Aorta (tissue), 5 donors: ENCODE data around the gene KRTAP29-1. TPM values are rescaled to one million over a fixed set of nuclear protein-coding genes. Genes with fewer than 3 reads are reported as not detected.
A peak's percentile ranks its signal among the peaks of the same experiment; 100 is the strongest.
"Not testable (repeated sequence)": the region's sequence is repeated elsewhere in the genome, so short reads cannot be mapped to it uniquely, and the experiment has no call there.

Experiments used
- ATAC-seq: fragments of 200-7000 bp; cut with Tn5 transposase; one replicate; pipeline ENCODE4 v1.9.1; 2022; ENCODE audit warnings: moderate library complexity; ENCODE audit not compliant: low FRiP score
- DNase-seq, 2 donors: peaks; one replicate each; pipeline ENCODE4 v3.0.0-alpha.2; 2020
- H3K27ac ChIP-seq, 2 donors: one replicate each; pipeline ENCODE4 v1.5.1; 2013; ENCODE audit warnings: low read length in 2 of 2, mild to moderate bottlenecking in 2 of 2, moderate library complexity in 2 of 2, control low read depth in 1 of 2, inconsistent platforms in 1 of 2, low read depth in 1 of 2
- H3K27me3 ChIP-seq, 2 donors: one replicate each; pipeline ENCODE4 v1.6.1; 2013; ENCODE audit warnings: control low read depth in 1 of 2, low read length in 1 of 2, mild to moderate bottlenecking in 1 of 2, moderate library complexity in 1 of 2; ENCODE audit not compliant: insufficient read depth in 2 of 2, control insufficient read depth in 1 of 2
- H3K36me3 ChIP-seq, 2 donors: one replicate each; pipeline ENCODE4 v1.6.1; 2013; ENCODE audit warnings: control low read depth in 1 of 2, low read length in 1 of 2, mild to moderate bottlenecking in 1 of 2; ENCODE audit not compliant: insufficient read depth in 2 of 2, control insufficient read depth in 1 of 2
- H3K4me1 ChIP-seq, 2 donors: one replicate each; pipeline ENCODE4 v1.6.1; 2013; ENCODE audit warnings: low read length in 2 of 2, control low read depth in 1 of 2, mild to moderate bottlenecking in 1 of 2, moderate library complexity in 1 of 2; ENCODE audit not compliant: insufficient read depth in 2 of 2, control insufficient read depth in 1 of 2
- H3K4me3 ChIP-seq, 2 donors: one replicate each; pipeline ENCODE4 v1.5.1; 2013; ENCODE audit warnings: low read length in 2 of 2, control low read depth in 1 of 2, mild to moderate bottlenecking in 1 of 2
- H3K9me3 ChIP-seq: one replicate; pipeline ENCODE4 v1.6.1; 2013; ENCODE audit warnings: mild to moderate bottlenecking, low read length; ENCODE audit not compliant: control insufficient read depth
- WGBS, 2 donors: extraction: QIAGEN DNeasy Blood & Tissue Kit; methylation state at CpG; one replicate each; pipeline ENCODE4 v1.1.7; 2013; 5-methylcytosine and 5-hydroxymethylcytosine counted together
- intact Hi-C, 2 donors: fragments of 100-400 bp; cut with DNase I; formaldehyde crosslinking; loops; one replicate each; pipeline versions ENCODE4 v1.14.2 to v1.15.0; 2022
- long read RNA-seq, 2 donors: library from polyadenylated mRNA; unstranded; transcript quantifications; one replicate each; pipeline ENCODE4 v2.0.0, GENCODE V29; 2020 to 2021
- polyA plus RNA-seq, 2 donors: library from polyadenylated mRNA; stranded (reverse); fragments of 200-250 nt; gene quantifications; one replicate each; pipeline ENCODE4 v1.2.3, GENCODE V29; 2013
- total RNA-seq, 2 donors: library from RNA; stranded (reverse); fragmentation: NEBNext Ultra II Directional; extraction: Animal tissue kit (Norgen Biotek cat#: 25700); gene quantifications; one replicate each; pipeline ENCODE4 v1.2.1, GENCODE V29; 2021
- donor health status: healthy with polysubstance abuse.
- donor health status: Bipolar disorder and iron deficiency.
- donor health status: DM: no; HTN: no; CAD: no.
- donor health status: DM: no; HTN: no; CAD: no.
- donor health status: DM: yes; HTN: yes; CAD: no.

KRTAP29-1 gene
- total RNA-seq (not detected), polyA plus RNA-seq (not detected)
- long read RNA-seq, donor 1 = 0 reads
- long read RNA-seq, donor 2 = 0 reads

GRCh38 chr17:41301916-41302901 lies at the start of gene KRTAP29-1:
TSS of gene KRTAP29-1 (minus strand) at chr17:41302851. CDS start at chr17:41302851, 0 bp downstream.
- WGBS, 2 donors = 12 to 13% methylated on average over 11 of the region's 11 CpGs
- no peak for ATAC-seq
- no peaks in the 10 kb centered on the region for H3K4me1 ChIP-seq

GRCh38 chr17:41351177-41351576 lies 48.5 kb upstream of the KRTAP29-1 start:
- intact Hi-C loops = no loop called here
- no peak overlapping the region for H3K27ac ChIP-seq
- no peaks in the 10 kb centered on the region for H3K36me3 ChIP-seq
- no peaks in the 10 kb centered on the region for H3K9me3 ChIP-seq
- no peaks in the 10 kb centered on the region for H3K4me1 ChIP-seq
- no peaks in the 10 kb centered on the region for H3K27me3 ChIP-seq
- H3K4me3 ChIP-seq = no peak overlapping the region
- ATAC-seq (no peak), DNase-seq (no peak)
- 78 to 81% methylated on average over 2 of the region's 2 CpGs for WGBS, 2 donors

More at GRCh38 chr17:41301916-41302901, at the start of gene KRTAP29-1:
- Histone ChIP-seq H3K27ac (no peak within 1 kb of the TSS), H3K4me3 (no peak within 1 kb of the TSS), H3K9me3 (no peaks in the 10 kb centered on the region), H3K36me3 (no peaks in the 10 kb centered on the region), H3K27me3 (no peaks in the 10 kb centered on the region)
- DNase-seq = no peak
- intact Hi-C loops = no loop called here

GRCh38 chr17:41350381-41350878 lies 47.8 kb upstream of the KRTAP29-1 start, which contains the start of gene KRT33A:
TSS of gene KRT33A (minus strand) at chr17:41350828. CDS start at chr17:41350767, 61 bp downstream.
- intact Hi-C loops = not testable (repeated sequence)

GRCh38 chr17:41347869-41348760 lies 45.5 kb upstream of the KRTAP29-1 start:
- WGBS, 2 donors = 83 to 85% methylated on average over 7 of the region's 7 CpGs
- no peaks in the 10 kb centered on the region for H3K36me3 ChIP-seq
- DNase-seq (no peak), ATAC-seq (no peak)
- no peak overlapping the region for H3K4me3 ChIP-seq
- H3K27ac ChIP-seq = no peak overlapping the region
- intact Hi-C loops = no loop called here
- no peaks in the 10 kb centered on the region for H3K27me3 ChIP-seq
- no peaks in the 10 kb centered on the region for H3K4me1 ChIP-seq
- no peaks in the 10 kb centered on the region for H3K9me3 ChIP-seq

More at GRCh38 chr17:41350381-41350878, 47.8 kb upstream of the KRTAP29-1 start, which contains the start of gene KRT33A:
- H3K4me1 ChIP-seq, H3K36me3 ChIP-seq, H3K4me3 ChIP-seq, DNase-seq, H3K9me3 ChIP-seq, H3K27ac ChIP-seq, H3K27me3 ChIP-seq: not testable (repeated sequence)
- 86 to 92% methylated on average over 16 of the region's 16 CpGs for WGBS, 2 donors
- peak; percentile 38 for ATAC-seq

- WGBS, 2 donors = 89 to 91% methylated on average over 16 of the region's 16 CpGs
- H3K36me3 ChIP-seq, H3K27ac ChIP-seq, H3K4me1 ChIP-seq, H3K27me3 ChIP-seq, intact Hi-C loops, H3K9me3 ChIP-seq, H3K4me3 ChIP-seq, DNase-seq, ATAC-seq: not testable (repeated sequence)
Measured at GRCh38 chr17:41346421-41346820, 43.8 kb upstream of the KRTAP29-1 start.

- Histone ChIP-seq H3K27ac (no peak overlapping the region), H3K4me3 (no peak overlapping the region), H3K27me3 (no peaks in the 10 kb centered on the region), H3K4me1 (no peaks in the 10 kb centered on the region), H3K36me3 (no peaks in the 10 kb centered on the region), H3K9me3 (no peaks in the 10 kb centered on the region)
- intact Hi-C loops = no loop called here
- DNase-seq (no peak), ATAC-seq (no peak)
- WGBS, 2 donors = 82 to 85% methylated on average over 3 of the region's 3 CpGs
Measured at GRCh38 chr17:41345992-41346391, 43.3 kb upstream of the KRTAP29-1 start.

GRCh38 chr17:41343029-41343428 lies 40.4 kb upstream of the KRTAP29-1 start:
- 72 to 78% methylated on average over 3 of the region's 3 CpGs for WGBS, 2 donors
- H3K4me1 ChIP-seq = no peaks in the 10 kb centered on the region
- no peak for ATAC-seq
- no peak for DNase-seq
- no peaks in the 10 kb centered on the region for H3K9me3 ChIP-seq
- H3K27ac ChIP-seq = no peak overlapping the region
- H3K27me3 ChIP-seq = no peaks in the 10 kb centered on the region
- H3K36me3 ChIP-seq = no peaks in the 10 kb centered on the region
- intact Hi-C loops = no loop called here
- H3K4me3 ChIP-seq = no peak overlapping the region
